H1 (cell line): ENCODE measurements around the gene SLC26A6. TPM values are rescaled to one million over a fixed set of nuclear protein-coding genes. Genes with fewer than 3 reads are reported as not detected.

Experiments used
- BACH1 ChIP-seq: IDR thresholded peaks from 2 replicates; pipeline ENCODE4 v1.6.1; 2012; ENCODE audit warnings: low read length, improper control_type of control experiment
- JUND ChIP-seq: IDR thresholded peaks from 2 replicates; pipeline ENCODE4 v1.6.1; 2011; ENCODE audit warnings: mild to moderate bottlenecking, improper control_type of control experiment, low read length
- RAD21 ChIP-seq, 2 experiments: IDR thresholded peaks in 1 of 2; conservative IDR thresholded peaks in 1 of 2; 2 replicates each; pipeline ENCODE4 v1.6.1; 2011; ENCODE audit warnings: low read depth in 2 of 2, low read length in 2 of 2, improper control_type of control experiment in 1 of 2, inconsistent platforms in 1 of 2, mild to moderate bottlenecking in 1 of 2, moderate library complexity in 1 of 2
- polyA plus RNA-seq, 7 experiments: library from polyadenylated mRNA; depleted of rRNA in 3 of 7; stranded (reverse) in 5 of 7; unstranded in 2 of 7; fragments of >200 nt in 5 of 7; fragments of 200-250 nt in 2 of 7; gene quantifications; 1 replicate in 5 of 7; 2 replicates in 1 of 7; 4 replicates in 1 of 7; pipeline versions ENCODE4 v1.2.1 to v1.2.3, GENCODE V29; 2011 to 2013; ENCODE audit warnings: missing spikeins in 2 of 7, mixed read lengths in 2 of 7
- total RNA-seq: library from RNA; stranded (reverse); fragmentation: NEBNext Ultra II Directional; extraction: Animal tissue kit (Norgen Biotek cat#: 25700); gene quantifications from 2 replicates; pipeline ENCODE4 v1.2.1, GENCODE V29; 2021

SLC26A6 gene
- total and polyA plus RNA-seq, 2 of the 8 experiments (the other 6 are each of a cell fraction or from before 2014, with no cell fraction given) = 50.4 to 58.0 TPM

DNA sequence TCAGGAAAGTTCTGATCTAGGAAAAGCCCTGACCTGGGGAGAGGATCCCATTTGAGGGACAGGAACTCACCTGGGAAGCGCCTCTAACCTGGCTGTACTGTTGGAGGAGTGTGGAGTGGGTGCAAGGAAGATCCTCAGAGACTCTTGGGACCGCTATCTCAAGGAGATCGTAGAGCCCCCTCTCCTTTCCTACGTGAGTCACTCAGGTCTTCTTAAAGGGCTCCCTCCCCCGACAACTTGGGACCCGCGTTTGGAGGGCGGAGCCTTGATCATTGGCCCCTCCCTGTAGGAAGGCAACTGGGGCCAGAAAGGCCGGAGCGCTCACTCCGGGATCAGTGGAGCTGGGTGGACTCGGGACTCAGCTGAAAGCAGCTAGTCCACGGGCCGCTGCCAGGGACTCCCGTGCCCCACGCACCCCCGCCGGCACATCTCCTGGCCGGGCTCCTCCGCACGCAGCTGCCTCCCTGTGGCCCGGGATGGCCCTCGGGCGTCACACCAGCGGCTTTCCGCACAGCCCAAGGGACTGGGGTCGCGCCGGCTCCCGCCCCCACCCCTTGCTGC, 520 bp downstream of the SLC26A6 start (continued):
- peak; percentile 59; the same call in 1 of the 2 replicates for TF ChIP-seq JUND
- TF ChIP-seq RAD21 (IDR thresholded peaks at IDR 0.05 in 1 of 2, conservative IDR thresholded peaks at IDR 0.05 in 1 of 2; ENCODE audit: low read depth in 2 of 2, low read length in 2 of 2) = no peak
- no peak for TF ChIP-seq BACH1
